ENCODE measurements around the gene CYP4F11. TPM values are rescaled to one million over a fixed set of nuclear protein-coding genes. Genes with fewer than 3 reads are reported as not detected.

The CYP4F11 gene
- total and polyA plus RNA-seq, 2 of the 13 experiments (the other 11 are each of a cell fraction or from before 2014, with no cell fraction given): 7.8 to 8.4 TPM

DNA sequence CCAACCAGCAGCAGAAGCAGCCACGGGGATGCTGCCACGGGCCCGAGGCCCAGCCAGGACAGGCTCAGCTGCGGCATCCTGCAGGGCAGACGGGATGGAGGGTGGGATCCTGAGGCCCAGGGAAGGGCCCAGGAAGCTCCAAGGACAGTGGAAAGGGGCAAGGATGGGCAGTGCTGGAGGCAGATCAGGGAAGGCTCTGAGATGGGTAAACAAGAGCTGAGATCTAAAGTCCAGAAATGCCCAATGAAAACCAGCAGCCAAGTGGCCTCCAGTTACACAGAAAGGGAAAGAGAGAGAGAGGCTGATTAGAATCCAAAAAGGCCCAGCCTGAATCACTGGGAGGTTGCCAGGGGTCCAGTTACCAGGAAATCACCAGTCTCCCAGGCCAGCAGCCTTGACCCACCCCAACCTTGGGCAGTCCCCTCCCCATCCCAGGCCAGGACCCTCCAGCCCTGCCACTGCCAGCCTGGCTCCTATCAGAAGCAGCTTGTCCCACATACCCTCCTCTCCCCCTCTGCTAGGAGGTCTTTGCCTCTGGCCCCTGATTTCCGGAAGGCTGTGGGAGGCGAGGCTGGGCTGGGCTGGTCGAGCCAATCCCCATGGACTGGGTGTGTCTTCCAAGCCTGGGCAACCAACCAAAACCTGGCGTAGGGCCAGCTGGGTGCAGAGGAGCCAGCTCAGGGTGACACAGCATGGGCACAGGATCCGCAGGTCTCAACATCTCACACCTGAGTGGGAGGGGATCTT lies at the start of gene CYP4F11 (continued):
- TF ChIP-seq, protein P1, sequence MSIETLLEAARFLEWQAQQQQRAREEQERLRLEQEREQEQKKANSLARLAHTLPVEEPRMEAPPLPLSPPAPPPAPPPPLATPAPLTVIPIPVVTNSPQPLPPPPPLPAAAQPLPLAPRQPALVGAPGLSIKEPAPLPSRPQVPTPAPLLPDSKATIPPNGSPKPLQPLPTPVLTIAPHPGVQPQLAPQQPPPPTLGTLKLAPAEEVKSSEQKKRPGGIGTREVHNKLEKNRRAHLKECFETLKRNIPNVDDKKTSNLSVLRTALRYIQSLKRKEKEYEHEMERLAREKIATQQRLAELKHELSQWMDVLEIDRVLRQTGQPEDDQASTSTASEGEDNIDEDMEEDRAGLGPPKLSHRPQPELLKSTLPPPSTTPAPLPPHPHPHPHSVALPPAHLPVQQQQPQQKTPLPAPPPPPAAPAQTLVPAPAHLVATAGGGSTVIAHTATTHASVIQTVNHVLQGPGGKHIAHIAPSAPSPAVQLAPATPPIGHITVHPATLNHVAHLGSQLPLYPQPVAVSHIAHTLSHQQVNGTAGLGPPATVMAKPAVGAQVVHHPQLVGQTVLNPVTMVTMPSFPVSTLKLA (IDR thresholded peaks at IDR 0.05): no peak
- 0 out of 2 replicates have a peak, but pooled peaks have one; percentile 34 for TF ChIP-seq ZSCAN29 (CRISPR knock-in tag; conservative IDR thresholded peaks at IDR 0.05)
- TF ChIP-seq KMT2A (CRISPR knock-in tag; IDR thresholded peaks at IDR 0.05): no peak
- TF ChIP-seq, protein P2, sequence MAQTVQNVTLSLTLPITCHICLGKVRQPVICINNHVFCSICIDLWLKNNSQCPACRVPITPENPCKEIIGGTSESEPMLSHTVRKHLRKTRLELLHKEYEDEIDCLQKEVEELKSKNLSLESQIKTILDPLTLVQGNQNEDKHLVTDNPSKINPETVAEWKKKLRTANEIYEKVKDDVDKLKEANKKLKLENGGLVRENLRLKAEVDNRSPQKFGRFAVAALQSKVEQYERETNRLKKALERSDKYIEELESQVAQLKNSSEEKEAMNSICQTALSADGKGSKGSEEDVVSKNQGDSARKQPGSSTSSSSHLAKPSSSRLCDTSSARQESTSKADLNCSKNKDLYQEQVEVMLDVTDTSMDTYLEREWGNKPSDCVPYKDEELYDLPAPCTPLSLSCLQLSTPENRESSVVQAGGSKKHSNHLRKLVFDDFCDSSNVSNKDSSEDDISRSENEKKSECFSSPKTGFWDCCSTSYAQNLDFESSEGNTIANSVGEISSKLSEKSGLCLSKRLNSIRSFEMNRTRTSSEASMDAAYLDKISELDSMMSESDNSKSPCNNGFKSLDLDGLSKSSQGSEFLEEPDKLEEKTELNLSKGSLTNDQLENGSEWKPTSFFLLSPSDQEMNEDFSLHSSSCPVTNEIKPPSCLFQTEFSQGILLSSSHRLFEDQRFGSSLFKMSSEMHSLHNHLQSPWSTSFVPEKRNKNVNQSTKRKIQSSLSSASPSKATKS (CRISPR knock-in tag; IDR thresholded peaks at IDR 0.05): no peak
- TF ChIP-seq, protein P3, sequence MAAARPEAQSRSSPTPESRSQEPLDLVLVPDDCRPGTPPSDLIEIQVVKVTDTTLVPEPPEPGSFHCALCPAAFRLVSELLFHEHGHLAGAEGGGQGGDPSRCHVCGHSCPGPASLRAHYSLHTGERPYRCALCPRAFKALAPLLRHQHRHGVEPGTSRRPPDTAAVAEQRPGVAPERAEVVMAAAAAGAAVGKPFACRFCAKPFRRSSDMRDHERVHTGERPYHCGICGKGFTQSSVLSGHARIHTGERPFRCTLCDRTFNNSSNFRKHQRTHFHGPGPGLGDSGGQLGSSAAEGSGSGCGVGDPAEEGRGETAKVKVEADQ (CRISPR knock-in tag; IDR thresholded peaks at IDR 0.05; ENCODE audit: borderline replicate concordance): no peak
- TF ChIP-seq, protein P4, sequence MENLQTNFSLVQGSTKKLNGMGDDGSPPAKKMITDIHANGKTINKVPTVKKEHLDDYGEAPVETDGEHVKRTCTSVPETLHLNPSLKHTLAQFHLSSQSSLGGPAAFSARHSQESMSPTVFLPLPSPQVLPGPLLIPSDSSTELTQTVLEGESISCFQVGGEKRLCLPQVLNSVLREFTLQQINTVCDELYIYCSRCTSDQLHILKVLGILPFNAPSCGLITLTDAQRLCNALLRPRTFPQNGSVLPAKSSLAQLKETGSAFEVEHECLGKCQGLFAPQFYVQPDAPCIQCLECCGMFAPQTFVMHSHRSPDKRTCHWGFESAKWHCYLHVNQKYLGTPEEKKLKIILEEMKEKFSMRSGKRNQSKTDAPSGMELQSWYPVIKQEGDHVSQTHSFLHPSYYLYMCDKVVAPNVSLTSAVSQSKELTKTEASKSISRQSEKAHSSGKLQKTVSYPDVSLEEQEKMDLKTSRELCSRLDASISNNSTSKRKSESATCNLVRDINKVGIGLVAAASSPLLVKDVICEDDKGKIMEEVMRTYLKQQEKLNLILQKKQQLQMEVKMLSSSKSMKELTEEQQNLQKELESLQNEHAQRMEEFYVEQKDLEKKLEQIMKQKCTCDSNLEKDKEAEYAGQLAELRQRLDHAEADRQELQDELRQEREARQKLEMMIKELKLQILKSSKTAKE (CRISPR knock-in tag; IDR thresholded peaks at IDR 0.05; ENCODE audit: borderline replicate concordance): no peak
- peak; percentile 60 for TF ChIP-seq RBFOX2 (IDR thresholded peaks at IDR 0.05; ENCODE audit: low read depth, low read length)
- TF ChIP-seq, protein P5, sequence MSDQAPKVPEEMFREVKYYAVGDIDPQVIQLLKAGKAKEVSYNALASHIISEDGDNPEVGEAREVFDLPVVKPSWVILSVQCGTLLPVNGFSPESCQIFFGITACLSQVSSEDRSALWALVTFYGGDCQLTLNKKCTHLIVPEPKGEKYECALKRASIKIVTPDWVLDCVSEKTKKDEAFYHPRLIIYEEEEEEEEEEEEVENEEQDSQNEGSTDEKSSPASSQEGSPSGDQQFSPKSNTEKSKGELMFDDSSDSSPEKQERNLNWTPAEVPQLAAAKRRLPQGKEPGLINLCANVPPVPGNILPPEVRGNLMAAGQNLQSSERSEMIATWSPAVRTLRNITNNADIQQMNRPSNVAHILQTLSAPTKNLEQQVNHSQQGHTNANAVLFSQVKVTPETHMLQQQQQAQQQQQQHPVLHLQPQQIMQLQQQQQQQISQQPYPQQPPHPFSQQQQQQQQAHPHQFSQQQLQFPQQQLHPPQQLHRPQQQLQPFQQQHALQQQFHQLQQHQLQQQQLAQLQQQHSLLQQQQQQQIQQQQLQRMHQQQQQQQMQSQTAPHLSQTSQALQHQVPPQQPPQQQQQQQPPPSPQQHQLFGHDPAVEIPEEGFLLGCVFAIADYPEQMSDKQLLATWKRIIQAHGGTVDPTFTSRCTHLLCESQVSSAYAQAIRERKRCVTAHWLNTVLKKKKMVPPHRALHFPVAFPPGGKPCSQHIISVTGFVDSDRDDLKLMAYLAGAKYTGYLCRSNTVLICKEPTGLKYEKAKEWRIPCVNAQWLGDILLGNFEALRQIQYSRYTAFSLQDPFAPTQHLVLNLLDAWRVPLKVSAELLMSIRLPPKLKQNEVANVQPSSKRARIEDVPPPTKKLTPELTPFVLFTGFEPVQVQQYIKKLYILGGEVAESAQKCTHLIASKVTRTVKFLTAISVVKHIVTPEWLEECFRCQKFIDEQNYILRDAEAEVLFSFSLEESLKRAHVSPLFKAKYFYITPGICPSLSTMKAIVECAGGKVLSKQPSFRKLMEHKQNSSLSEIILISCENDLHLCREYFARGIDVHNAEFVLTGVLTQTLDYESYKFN (CRISPR knock-in tag; conservative IDR thresholded peaks at IDR 0.05): peak; percentile 83
- TF ChIP-seq ZKSCAN5 (CRISPR knock-in tag; IDR thresholded peaks at IDR 0.05): 0 out of 2 replicates have a peak, but pooled peaks have one; percentile 18
- TF ChIP-seq, protein P6, sequence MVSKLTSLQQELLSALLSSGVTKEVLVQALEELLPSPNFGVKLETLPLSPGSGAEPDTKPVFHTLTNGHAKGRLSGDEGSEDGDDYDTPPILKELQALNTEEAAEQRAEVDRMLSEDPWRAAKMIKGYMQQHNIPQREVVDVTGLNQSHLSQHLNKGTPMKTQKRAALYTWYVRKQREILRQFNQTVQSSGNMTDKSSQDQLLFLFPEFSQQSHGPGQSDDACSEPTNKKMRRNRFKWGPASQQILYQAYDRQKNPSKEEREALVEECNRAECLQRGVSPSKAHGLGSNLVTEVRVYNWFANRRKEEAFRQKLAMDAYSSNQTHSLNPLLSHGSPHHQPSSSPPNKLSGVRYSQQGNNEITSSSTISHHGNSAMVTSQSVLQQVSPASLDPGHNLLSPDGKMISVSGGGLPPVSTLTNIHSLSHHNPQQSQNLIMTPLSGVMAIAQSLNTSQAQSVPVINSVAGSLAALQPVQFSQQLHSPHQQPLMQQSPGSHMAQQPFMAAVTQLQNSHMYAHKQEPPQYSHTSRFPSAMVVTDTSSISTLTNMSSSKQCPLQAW (CRISPR knock-in tag; IDR thresholded peaks at IDR 0.05): peak; percentile 42; the same call in 1 of the 2 replicates
- TF ChIP-seq ZNF230 (CRISPR knock-in tag; IDR thresholded peaks at IDR 0.05): no peak
- no peak for TF ChIP-seq IKZF4 (CRISPR knock-in tag; IDR thresholded peaks at IDR 0.05; ENCODE audit: borderline replicate concordance, low read depth, not compliant biosample characterization)
- TF ChIP-seq, protein P7, sequence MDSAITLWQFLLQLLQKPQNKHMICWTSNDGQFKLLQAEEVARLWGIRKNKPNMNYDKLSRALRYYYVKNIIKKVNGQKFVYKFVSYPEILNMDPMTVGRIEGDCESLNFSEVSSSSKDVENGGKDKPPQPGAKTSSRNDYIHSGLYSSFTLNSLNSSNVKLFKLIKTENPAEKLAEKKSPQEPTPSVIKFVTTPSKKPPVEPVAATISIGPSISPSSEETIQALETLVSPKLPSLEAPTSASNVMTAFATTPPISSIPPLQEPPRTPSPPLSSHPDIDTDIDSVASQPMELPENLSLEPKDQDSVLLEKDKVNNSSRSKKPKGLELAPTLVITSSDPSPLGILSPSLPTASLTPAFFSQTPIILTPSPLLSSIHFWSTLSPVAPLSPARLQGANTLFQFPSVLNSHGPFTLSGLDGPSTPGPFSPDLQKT (CRISPR knock-in tag; IDR thresholded peaks at IDR 0.05; ENCODE audit: borderline replicate concordance): no peak
- TF ChIP-seq PAF1 (CRISPR knock-in tag; IDR thresholded peaks at IDR 0.05): no peak

All from HepG2 (cell line).